K562 (cell line): ENCODE measurements around the gene ANKLE1. TPM values are rescaled to one million over a fixed set of nuclear protein-coding genes. Genes with fewer than 3 reads are reported as not detected.

Experiments
- ATAC-seq: fragments of 200-7000 bp; cut with Tn5 transposase; 3 replicates; pipeline ENCODE4 v1.9.1; 2020; ENCODE audit warnings: moderate library complexity
- BruUV-seq: library from RNA; stranded (reverse); fragments of 400-500 nt; replicated peaks from 2 replicates; lab custom pipeline; 2021; lab: Mats Ljungman, UMichigan
- CTCF ChIA-PET: fragments of 300-600 bp; formaldehyde crosslinking; extraction: SDS; loops from one replicate; lab custom pipeline; 2021; ENCODE audit warnings: low intra/inter-chr PET ratio; lab: Yijun Ruan, JAX
- POLR2A ChIA-PET: fragments of 300-600, 350-650 bp; sonication (Branson Sonifier 250); formaldehyde crosslinking; extraction: SDS; loops from one replicate; lab custom pipeline; 2021; ENCODE audit warnings: antibody characterized with exemption, inconsistent platforms; lab: Yijun Ruan, JAX
- DNase-seq, 4 experiments: peaks; one replicate each; pipeline versions ENCODE4 v3.0.0 to v3.0.0-alpha.2; 2011 to 2018; ENCODE audit warnings: low spot score in 3 of 4, mixed read lengths in 3 of 4; ENCODE audit errors: extremely low read depth in 1 of 4
- FAIRE-seq: peaks from 2 replicates; lab custom pipeline; 2011; peaks lifted over from hg19 to GRCh38; lab: Jason Lieb, UNC
- H2AFZ ChIP-seq: 2 replicates; pipeline ENCODE4 v1.6.0; 2011; ENCODE audit warnings: low read depth, low read length, control low read depth, inconsistent platforms
- H3K27ac ChIP-seq: fragments of 200-600 bp; 3 replicates; pipeline ENCODE4 v1.8.0; 2011; ENCODE audit warnings: low read depth, mild to moderate bottlenecking, control low read depth, inconsistent platforms, low read length, moderate library complexity, mixed read lengths; ENCODE audit errors: extremely low read depth
- H3K27me3 ChIP-seq, 2 experiments: fragments of 300-600 bp in 1 of 2; 2 replicates in 1 of 2; 3 replicates in 1 of 2; pipeline versions ENCODE4 v1.6.0 to v1.8.0; 2011; ENCODE audit warnings: inconsistent platforms in 2 of 2, low read length in 2 of 2, mild to moderate bottlenecking in 1 of 2, mixed read lengths in 1 of 2, moderate library complexity in 1 of 2; ENCODE audit not compliant: control insufficient read depth in 2 of 2, insufficient read depth in 2 of 2
- H3K36me3 ChIP-seq: fragments of 300-600 bp; 3 replicates; pipeline ENCODE4 v1.8.0; 2011; ENCODE audit warnings: mild to moderate bottlenecking, low read length, inconsistent platforms; ENCODE audit not compliant: control insufficient read depth, insufficient read depth
- H3K4me1 ChIP-seq, 2 experiments: fragments of 200-600 bp in 1 of 2; replicated peaks in 1 of 2; 2 replicates in 1 of 2; 3 replicates in 1 of 2; pipeline versions ENCODE4 v1.5.1 to v1.8.0; 2011; ENCODE audit warnings: inconsistent platforms in 2 of 2, low read length in 2 of 2, mild to moderate bottlenecking in 1 of 2, mixed read lengths in 1 of 2, moderate library complexity in 1 of 2; ENCODE audit not compliant: control insufficient read depth in 2 of 2, insufficient read depth in 2 of 2
- H3K4me2 ChIP-seq: 2 replicates; pipeline ENCODE4 v1.6.1; 2011; ENCODE audit warnings: low read length, control low read depth, inconsistent platforms, mixed read lengths; ENCODE audit not compliant: insufficient read depth
- H3K4me3 ChIP-seq: fragments of 200-600 bp; sonication (generic), shearing (Covaris generic); 2 replicates; pipeline ENCODE4 v1.5.1; 2016; ENCODE audit warnings: control low read depth, inconsistent platforms
- H3K79me2 ChIP-seq: fragments of 200-600 bp; 3 replicates; pipeline ENCODE4 v1.8.0; 2011; ENCODE audit warnings: low read length, inconsistent platforms; ENCODE audit not compliant: control insufficient read depth, insufficient read depth
- H3K9ac ChIP-seq, 2 experiments: 2 replicates each; pipeline versions ENCODE4 v1.6.0 to v1.6.1; 2011; ENCODE audit warnings: low read depth in 2 of 2, low read length in 2 of 2, control low read depth in 1 of 2, inconsistent platforms in 1 of 2, mild to moderate bottlenecking in 1 of 2, mixed read lengths in 1 of 2; ENCODE audit not compliant: insufficient read depth in 1 of 2
- H3K9me1 ChIP-seq: one replicate; pipeline ENCODE4 v1.6.0; 2011; ENCODE audit warnings: inconsistent platforms, mild to moderate bottlenecking, low read length, moderate library complexity; ENCODE audit not compliant: control insufficient read depth, insufficient read depth
- H3K9me3 ChIP-seq: replicated peaks from 2 replicates; pipeline ENCODE4 v1.5.1; 2011; ENCODE audit warnings: low read depth, low read length, inconsistent platforms; ENCODE audit not compliant: control insufficient read depth, insufficient read depth
- H4K20me1 ChIP-seq: replicated peaks from 2 replicates; pipeline ENCODE4 v1.6.1; 2011; ENCODE audit warnings: low read length, inconsistent platforms, mixed read lengths; ENCODE audit not compliant: control insufficient read depth, insufficient read depth
- HSF4 ChIP-seq: fragments of 250-450 bp; sonication (Bioruptor Pico); IDR thresholded peaks from 2 replicates; pipeline ENCODE4 v2.1.2; 2022; ENCODE audit warnings: mild to moderate bottlenecking, moderate library complexity, borderline replicate concordance
- LARP7 ChIP-seq: fragments of 450-650 bp; IDR thresholded peaks from 2 replicates; pipeline ENCODE4 v1.6.1; 2016
- MBD2 ChIP-seq: sonication (generic); IDR thresholded peaks from 2 replicates; pipeline ENCODE4 v1.6.1; 2016; ENCODE audit warnings: low read depth, borderline replicate concordance
- MCM2 ChIP-seq: fragments of 450-650 bp; IDR thresholded peaks from 2 replicates; pipeline ENCODE4 v1.6.1; 2017; ENCODE audit warnings: low read depth, mild to moderate bottlenecking
- NKRF ChIP-seq: fragments of 450-650 bp; IDR thresholded peaks from 2 replicates; pipeline ENCODE4 v1.6.1; 2016; ENCODE audit warnings: borderline replicate concordance
- PML ChIP-seq: IDR thresholded peaks from 2 replicates; pipeline ENCODE4 v1.6.1; 2012; ENCODE audit warnings: low read length, inconsistent platforms
- RREB1 ChIP-seq: fragments of 250-450 bp; sonication (Bioruptor Pico); IDR thresholded peaks from 2 replicates; pipeline ENCODE4 v1.4.0; 2020
- ZNF436 ChIP-seq: fragments of 250-450, 450-650 bp; sonication (Bioruptor Pico); formaldehyde crosslinking; IDR thresholded peaks from 2 replicates; pipeline ENCODE4 v1.7.0; 2020; ENCODE audit warnings: mild to moderate bottlenecking
- ZNF740 ChIP-seq, 3 experiments: fragments of 200-800 bp in 1 of 3; sonication (Bioruptor generic) in 1 of 3; sonication (generic) in 1 of 3; formaldehyde crosslinking in 1 of 3; IDR thresholded peaks; 2 replicates each; pipeline versions ENCODE4 v1.6.1 to v1.8.0; 2016 to 2022; ENCODE audit warnings: mild to moderate bottlenecking in 2 of 3, missing compliant biosample characterization in 2 of 3, missing genetic modification characterization in 2 of 3, missing genetic modification reagents in 1 of 3
- WGBS: fragments of 100-300 bp; shearing (Covaris generic); methylation state at CpG from one replicate; pipeline ENCODE4 v1.1.6; 2016; ENCODE audit warnings: low coverage, mixed read lengths; ENCODE audit not compliant: insufficient coverage; ENCODE audit errors: missing lambda C conversion rate; 5-methylcytosine and 5-hydroxymethylcytosine counted together
- in situ Hi-C: fragments of 300-500 bp; cut with MboI; formaldehyde crosslinking; loops from 4 replicates; pipeline ENCODE4 v1.15.0; 2018; ENCODE audit warnings: inconsistent platforms, mixed read lengths
- intact Hi-C: fragments of 100-400 bp; cut with micrococcal nuclease; formaldehyde crosslinking; loops from 2 replicates; pipeline ENCODE4 v1.14.2; 2022
- polyA plus RNA-seq, 8 experiments: library from polyadenylated mRNA; depleted of rRNA in 4 of 8; stranded (reverse) in 5 of 8; unstranded in 3 of 8; fragments of >200 nt; fragmentation: Nextera tagmentation in 2 of 8; fragmentation: Illumina TruSeq in 1 of 8; extraction: Ambion mirVana in 2 of 8; extraction: Trizol in 1 of 8; gene quantifications; 2 replicates each; pipeline versions ENCODE4 v1.2.1 to v1.2.3, GENCODE V29; 2011 to 2014; ENCODE audit warnings: inconsistent platforms in 1 of 8, missing spikeins in 1 of 8
- total RNA-seq, 7 experiments: library from RNA; depleted of rRNA in 6 of 7; stranded (reverse); fragments of >200 nt in 6 of 7; fragmentation: Illumina TruSeq in 2 of 7; extraction: Trizol in 2 of 7; gene quantifications; 2 replicates each; pipeline versions ENCODE4 v1.2.1 to v1.2.3, GENCODE V29; 2011 to 2021; ENCODE audit warnings: low replicate concordance in 1 of 7

Gene ANKLE1
- total and polyA plus RNA-seq, 9 of the 15 experiments (the other 6 are each of a cell fraction or from before 2014, with no cell fraction given) = 0.63 to 9.2 (median 2.9) TPM

- H3K79me2 ChIP-seq = peaks cover 64% of the 10 kb centered on the region
- peaks cover 20 to 64% of the 10 kb centered on the region in 2 experiments; a peak in 4 of 5 replicates for H3K4me1 ChIP-seq
- TF ChIP-seq PML = no peak
- peak; percentile 100 for TF ChIP-seq MBD2
- no peak for TF ChIP-seq HSF4 (CRISPR knock-in tag)
- TF ChIP-seq RREB1 = no peak
- TF ChIP-seq ZNF740 (CRISPR knock-in tag; IDR thresholded peaks at IDR 0.05) = no peak
- no peak for TF ChIP-seq ZNF740 (tag; IDR thresholded peaks at IDR 0.05)
- TF ChIP-seq LARP7 = no peak
- TF ChIP-seq NKRF = peak; percentile 72
- TF ChIP-seq ZNF436 (CRISPR knock-in tag) = no peak
- TF ChIP-seq MCM2 = no peak
Measured at GRCh38 chr19:17309198-17309964, 27.7 kb downstream of the ANKLE1 start, which contains the start of gene DDA1. DDA1 (plus strand) TSS chr19:17309563; CDS start chr19:17309655, 92 bp downstream.

More at GRCh38 chr19:17309198-17309964, 27.7 kb downstream of the ANKLE1 start, which contains the start of gene DDA1:
- under 1% methylated on average over 45 of the region's 46 CpGs for WGBS
- Histone ChIP-seq H3K36me3 (peaks cover 36% of the 10 kb centered on the region), H3K4me2 (peak within 1 kb of the TSS; percentile 90), H3K9me3 (no peaks in the 10 kb centered on the region), H3K4me3 (peak within 1 kb of the TSS; percentile 94), H3K27me3 (no peaks in the 10 kb centered on the region), H3K9ac (peak within 1 kb of the TSS; percentile 86 to 95), H3K9me1 (no peaks in the 10 kb centered on the region), H4K20me1 (0 out of 2 replicates have a peak, but pooled peaks cover 5% of the 10 kb centered on the region), H2AFZ (peak within 1 kb of the TSS; percentile 85), H3K27ac (peak within 1 kb of the TSS; percentile 76)
- peak; percentile 100 for FAIRE-seq
- TSS peak; percentile 38 for BruUV-seq
- intact Hi-C loops = loop anchor here (1.0 to 2.0 kb wide), 2 partner anchors 25 to 49 kb away; partner anchors contain the start of gene ANO8
- ChIA-PET POLR2A (interaction anchor here (0.5 to 7.7 kb wide), 13 partner anchors 13 to 94 kb away, joined by 3 to 78 read pairs (median 5); partner anchors contain the start of genes ANKLE1, ANO8, OCEL1 and USE1), CTCF (no interaction called here)
- in situ Hi-C loops = no loop called here
- DNase-seq = peak; percentile 92 to 100 (median 95)
- ATAC-seq = peak; percentile 89
